SH-SY5Y (cell line): ENCODE measurements around the gene SAG.

Experiments
- GATA2 ChIP-seq: IDR thresholded peaks from 2 replicates; pipeline ENCODE4 v1.6.1; 2011; ENCODE audit warnings: mild to moderate bottlenecking, low read depth, low read length
- GATA3 ChIP-seq: IDR thresholded peaks from 2 replicates; pipeline ENCODE4 v1.6.1; 2011; ENCODE audit warnings: low read depth, mild to moderate bottlenecking, low read length, moderate library complexity

SAG gene

GRCh38 chr2:233307565-233307964, at the start of gene SAG:
TSS of gene SAG (plus strand) at chr2:233307816. CDS start at chr2:233309190, 1,374 bp downstream.
- no peak for TF ChIP-seq GATA3
- TF ChIP-seq GATA2 = no peak

DNA sequence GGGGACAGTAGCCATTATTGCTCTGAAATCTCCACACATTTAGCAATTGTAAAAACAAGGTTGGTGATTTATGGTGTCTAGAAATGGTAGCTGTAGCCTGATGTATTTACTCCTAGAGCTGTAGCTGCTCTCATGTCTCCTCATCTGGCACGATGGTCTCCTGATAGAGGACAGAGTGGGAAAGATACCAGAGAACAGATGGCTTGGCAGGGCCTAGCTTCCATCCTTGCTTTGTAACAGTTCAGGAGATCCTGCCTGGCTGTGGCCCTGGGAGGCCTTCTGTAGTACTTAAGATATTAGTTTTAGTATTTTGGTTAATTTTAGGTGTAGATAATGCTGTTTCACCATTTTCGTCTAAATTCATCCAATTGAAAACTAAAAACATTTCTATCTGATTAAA, 49.4 kb upstream of the SAG start:
- TF ChIP-seq GATA2 = no peak
- TF ChIP-seq GATA3 = no peak

DNA sequence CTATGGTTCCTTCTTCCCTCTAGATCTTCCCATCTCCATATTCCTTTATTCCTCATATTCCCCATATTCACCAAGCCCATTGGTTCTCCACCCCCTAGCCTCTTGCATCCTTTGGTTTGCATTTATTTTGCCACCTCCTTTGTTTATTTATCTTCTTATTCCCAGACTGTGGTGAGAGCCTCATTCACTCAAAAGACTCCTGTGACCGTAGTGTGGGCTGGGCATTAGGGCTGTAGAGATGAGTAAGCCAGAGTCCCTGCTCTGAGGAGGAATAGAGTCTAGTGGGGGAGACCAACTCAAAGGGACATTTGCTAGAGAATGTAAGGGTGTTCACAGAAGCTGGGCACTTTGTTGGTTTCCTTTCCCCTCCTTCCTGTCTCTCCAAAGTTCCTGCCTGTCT, 47.9 kb upstream of the SAG start:
- TF ChIP-seq GATA3 = no peak
- TF ChIP-seq GATA2 = no peak

DNA sequence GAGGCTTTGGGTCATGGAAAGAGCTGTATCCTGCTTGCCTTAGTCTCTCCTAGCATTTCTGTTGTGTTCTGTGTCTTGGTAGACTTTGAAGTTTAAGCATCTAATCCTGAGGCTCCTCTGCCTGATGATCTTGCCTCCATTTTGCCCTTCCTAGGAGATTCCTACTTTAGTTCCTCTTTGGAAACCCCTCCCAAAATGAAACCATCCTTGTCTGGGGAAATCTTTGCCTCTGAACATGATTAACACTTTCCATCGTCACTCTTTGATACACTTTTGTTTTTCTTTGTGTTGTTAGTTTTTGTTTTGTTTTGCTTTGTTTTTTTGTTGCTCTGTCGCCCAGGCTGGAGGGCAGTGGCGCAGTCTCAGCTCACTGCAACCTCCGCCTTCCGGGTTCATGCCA, 47.0 kb upstream of the SAG start:
- TF ChIP-seq GATA2 (no peak), GATA3 (no peak)

GRCh38 chr2:233261819-233262555, 45.6 kb upstream of the SAG start:
- TF ChIP-seq GATA3 (no peak), GATA2 (no peak)

DNA sequence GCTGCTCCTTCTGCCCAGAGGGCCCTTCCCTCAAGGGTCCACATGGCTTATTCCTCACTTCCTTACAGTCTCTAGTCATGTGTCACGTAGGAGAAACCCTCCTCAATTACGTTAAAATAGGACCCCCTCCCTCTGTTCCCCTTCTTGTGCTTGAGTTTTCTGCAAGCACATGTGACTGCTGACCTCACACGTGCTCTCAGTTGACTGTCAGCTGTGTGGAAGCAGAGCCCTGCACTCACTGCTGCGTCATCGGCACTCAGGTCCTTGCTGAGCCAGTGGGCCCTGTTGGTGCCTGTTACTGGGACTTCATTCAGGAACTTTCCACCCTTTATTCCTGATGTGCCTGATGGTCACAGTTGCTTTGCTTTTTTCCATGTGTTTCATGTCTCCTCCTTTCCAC, 45.1 kb upstream of the SAG start:
- TF ChIP-seq GATA3 (no peak), GATA2 (no peak)

DNA sequence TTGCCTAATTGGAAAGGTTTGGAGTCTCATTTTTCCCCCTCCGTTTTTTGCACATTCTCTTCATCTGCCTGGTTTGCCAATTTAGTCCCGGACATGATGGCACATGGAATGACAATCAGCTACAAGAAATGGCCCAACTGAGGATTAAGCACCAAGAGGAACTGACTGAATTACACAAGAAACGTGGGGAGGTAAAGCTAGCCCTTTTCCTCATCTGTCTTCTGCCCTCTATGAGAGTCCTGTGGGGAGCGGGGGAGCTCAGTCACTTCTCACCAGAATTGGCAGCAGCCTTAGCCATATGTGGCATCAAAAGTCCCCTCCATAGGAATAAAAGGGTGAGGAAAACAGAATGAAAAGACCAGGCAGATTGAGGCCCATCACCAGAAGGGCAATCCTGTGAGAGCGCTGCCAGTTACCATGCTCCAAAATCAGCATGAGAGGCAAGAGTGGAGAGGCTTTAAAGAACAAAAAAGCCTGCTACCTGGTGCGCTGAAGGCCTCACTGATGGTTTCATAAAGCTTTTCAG, 44.5 kb upstream of the SAG start:
- no peak for TF ChIP-seq GATA3
- no peak for TF ChIP-seq GATA2

DNA sequence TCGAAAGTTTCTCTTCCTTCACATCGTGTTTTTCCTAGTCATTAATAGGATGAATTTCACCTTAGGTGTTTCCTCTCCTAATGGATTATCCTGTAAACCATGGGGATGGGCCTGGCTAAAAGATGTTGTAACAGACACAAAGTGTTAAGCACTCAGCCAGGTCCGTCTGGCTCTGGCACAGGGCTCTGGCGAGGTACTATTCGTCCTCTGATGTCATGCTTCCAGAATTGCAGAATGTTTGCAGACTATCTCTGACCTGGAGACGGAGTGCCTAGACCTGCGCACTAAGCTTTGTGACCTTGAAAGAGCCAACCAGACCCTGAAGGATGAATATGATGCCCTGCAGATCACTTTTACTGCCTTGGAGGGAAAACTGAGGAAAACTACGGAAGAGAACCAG, 42.9 kb upstream of the SAG start:
- TF ChIP-seq GATA2 (no peak), GATA3 (no peak)

DNA sequence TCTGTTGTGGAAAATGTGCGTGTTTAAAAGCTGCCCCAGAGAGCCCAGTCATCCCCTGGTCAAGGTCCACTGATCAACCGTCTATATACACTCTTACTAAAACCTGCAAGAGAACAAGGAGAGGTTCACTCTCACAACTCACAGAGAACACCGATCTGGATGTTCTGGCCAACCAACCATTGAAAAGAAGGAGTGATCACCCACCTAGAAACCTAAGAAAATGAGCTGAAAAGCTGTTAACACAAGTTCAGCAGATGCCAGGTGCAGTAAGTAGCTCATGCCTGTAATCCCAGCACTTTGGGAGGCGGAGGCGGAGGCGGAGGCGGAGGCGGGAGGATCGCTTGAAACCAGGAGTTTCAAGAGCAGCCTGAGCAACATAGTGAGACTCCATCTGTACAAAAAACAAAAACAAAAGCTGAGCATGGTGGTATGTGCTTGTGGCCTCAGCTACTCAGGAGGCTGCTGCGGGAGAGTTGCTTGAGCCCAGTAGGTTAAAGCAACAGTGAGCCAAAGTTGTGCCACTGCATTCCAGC, 41.7 kb upstream of the SAG start:
- TF ChIP-seq GATA2 (no peak), GATA3 (no peak)

GRCh38 chr2:233266481-233266880, 41.1 kb upstream of the SAG start:
- TF ChIP-seq GATA3 = no peak
- no peak for TF ChIP-seq GATA2

DNA sequence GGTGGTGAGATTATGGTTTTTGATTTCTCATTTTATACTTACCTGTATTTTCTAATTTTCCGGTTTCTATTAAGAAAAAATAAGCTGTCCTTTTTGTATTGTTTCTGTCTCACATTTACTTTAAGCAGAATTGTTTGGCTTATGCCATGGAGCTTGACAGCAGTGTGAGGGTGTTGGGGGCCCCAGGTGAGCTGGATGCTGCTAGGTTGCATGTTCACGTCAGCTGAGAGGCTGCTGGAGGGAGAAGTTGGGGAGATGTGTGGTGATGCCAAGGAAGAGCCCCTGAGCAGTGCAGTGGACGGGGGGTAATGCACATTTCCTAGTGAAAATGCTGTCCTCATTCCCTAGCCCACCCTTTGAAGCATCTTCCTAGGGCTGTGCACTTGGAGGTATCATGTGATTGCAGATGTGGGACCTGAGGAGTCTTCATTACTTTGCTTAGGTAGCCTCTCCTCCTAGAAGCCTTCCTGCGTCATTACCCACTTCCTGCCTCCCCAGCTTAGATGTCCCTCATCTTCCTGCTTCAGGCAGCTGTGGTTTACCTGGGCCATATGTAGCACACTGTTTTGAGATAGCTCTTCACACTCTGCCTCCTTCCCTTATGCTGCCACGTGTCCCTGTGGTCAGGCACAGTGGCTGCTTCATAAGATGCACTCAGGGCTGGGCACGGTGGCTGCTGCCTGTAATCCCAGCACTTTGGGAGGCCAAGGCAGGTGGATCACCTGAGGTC, 39.9 kb upstream of the SAG start:
- no peak for TF ChIP-seq GATA3
- TF ChIP-seq GATA2 = no peak

DNA sequence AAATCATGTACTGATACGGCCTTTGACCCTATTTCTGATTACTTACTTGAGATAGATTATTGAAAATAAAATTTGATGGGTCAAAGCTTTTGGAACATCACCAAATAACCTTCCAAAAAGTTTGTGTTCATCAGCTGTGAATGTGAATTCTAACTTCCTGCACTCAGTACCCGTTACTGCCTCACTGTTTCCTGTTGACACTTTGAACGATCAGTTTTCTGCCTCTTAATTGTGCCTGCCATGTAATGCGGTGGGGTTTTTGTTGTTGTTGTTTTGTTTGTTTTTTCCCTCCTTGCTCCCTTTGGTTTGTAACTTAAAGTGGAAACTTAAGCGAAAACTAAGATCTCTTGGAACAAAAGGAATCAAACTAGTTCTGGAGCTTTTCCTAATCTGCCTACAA, 37.2 kb upstream of the SAG start:
- no peak for TF ChIP-seq GATA3

DNA sequence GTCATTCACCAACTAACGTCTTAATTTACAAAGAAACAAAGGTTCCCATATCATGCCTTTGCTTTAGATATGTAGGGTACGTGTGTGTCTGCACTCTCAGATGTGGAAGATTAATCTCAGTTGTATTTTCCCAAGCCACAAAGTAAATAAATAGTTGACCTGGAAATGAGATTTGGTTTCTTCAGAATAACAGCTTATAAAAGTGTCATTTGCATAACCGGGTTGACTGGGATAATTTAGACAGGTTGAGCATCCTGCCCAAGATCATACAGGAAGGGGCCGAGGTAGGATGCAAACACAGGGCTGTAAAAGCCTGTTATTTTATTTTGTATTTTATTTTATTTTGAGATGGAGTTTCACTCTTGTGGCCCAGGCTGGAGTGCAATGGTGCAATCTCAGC, 36.7 kb upstream of the SAG start:
- no peak for TF ChIP-seq GATA3
- TF ChIP-seq GATA2 = no peak

- TF ChIP-seq GATA2 (no peak), GATA3 (no peak)
Measured at GRCh38 chr2:233271693-233272092, 35.9 kb upstream of the SAG start.

GRCh38 chr2:233273120-233273519, 34.5 kb upstream of the SAG start:
- TF ChIP-seq GATA2 (no peak), GATA3 (no peak)
